Measurements from ENCODE around the gene CEP104. TPM values are rescaled to one million over a fixed set of nuclear protein-coding genes. Genes with fewer than 3 reads are reported as not detected.

The CEP104 gene
- total and polyA plus RNA-seq, 2 experiments from 2014 or later: 20.5 to 32.2 TPM

DNA sequence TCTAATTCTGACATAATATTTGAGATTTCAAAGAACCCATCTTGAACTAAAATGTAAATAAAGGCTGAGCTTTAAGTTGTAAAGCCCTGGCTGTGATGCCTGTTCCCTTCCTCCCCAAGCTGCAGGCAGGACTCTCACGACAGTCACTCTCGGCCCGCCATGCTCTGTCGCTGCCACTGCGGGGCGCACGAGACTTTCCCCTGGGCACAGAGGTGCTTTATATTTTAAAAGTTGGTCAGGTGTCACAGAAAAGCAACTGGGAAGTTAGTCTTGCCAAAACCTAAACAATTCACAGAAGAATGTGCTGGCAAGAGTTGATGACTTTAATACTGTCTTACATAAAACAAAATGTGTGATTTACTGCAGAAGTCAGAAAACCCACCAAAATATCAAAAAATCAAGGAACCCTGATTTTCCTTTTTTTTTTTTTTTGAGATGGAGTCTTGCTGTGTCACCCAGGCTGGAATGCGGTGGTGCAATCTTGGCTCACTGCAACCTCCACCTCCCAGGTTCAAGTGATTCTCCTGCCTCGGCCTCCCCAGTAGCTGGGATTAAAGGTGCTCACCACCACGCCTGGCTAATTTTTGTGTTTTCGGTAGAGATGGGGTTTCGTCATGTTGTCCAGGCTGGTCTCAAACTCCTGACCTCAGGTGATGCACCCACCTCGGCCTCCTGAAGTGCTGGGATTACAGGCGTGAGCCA lies 71.4 kb downstream of the CEP104 start:
- H3K27ac Mint-ChIP-seq: peak overlapping the region; percentile 24; the same call in 1 of the 2 replicates
- no peaks in the 10 kb centered on the region for H3K9me3 Mint-ChIP-seq
- H3K27me3 Mint-ChIP-seq (ENCODE audit: insufficient read depth, low read depth, poor library complexity): peaks cover 17% of the 10 kb centered on the region
- peak overlapping the region; percentile 66; the same call in 1 of the 2 replicates for H3K27ac ChIP-seq (ENCODE audit: low read depth)
- peaks cover 30% of the 10 kb centered on the region for H3K79me2 ChIP-seq (replicated peaks; ENCODE audit: insufficient read depth)
- H4K20me1 ChIP-seq (replicated peaks; ENCODE audit: insufficient read depth): peaks cover 13% of the 10 kb centered on the region
- no peaks in the 10 kb centered on the region for H3K9me2 ChIP-seq (ENCODE audit: insufficient read depth)
- H3F3A ChIP-seq (replicated peaks; ENCODE audit: low read depth): 0 out of 2 replicates have a peak, but pooled peaks cover 5% of the 10 kb centered on the region
- H3K4me3 ChIP-seq: no peak overlapping the region
- ATAC-seq (peak; percentile 79), DNase-seq (ENCODE audit: low spot score) (peak; percentile 82)
- no peak overlapping the region for H3K4me2 ChIP-seq
- peaks cover 18% of the 10 kb centered on the region for H3K4me1 Mint-ChIP-seq
- peaks cover 74% of the 10 kb centered on the region for H3K36me3 Mint-ChIP-seq (ENCODE audit: low read depth)
- TF ChIP-seq CREB1 (CRISPR knock-in tag; IDR thresholded peaks at IDR 0.05; ENCODE audit: low read depth) (no peak), CTCF (conservative IDR thresholded peaks at IDR 0.05; ENCODE audit: low read depth in 2 of 2) (peak; percentile 86 to 87)
- no peak overlapping the region for H2AFZ ChIP-seq
- no peaks in the 10 kb centered on the region for H3K27me3 ChIP-seq (ENCODE audit: insufficient read depth)
- peaks cover 6% of the 10 kb centered on the region; the same call in 1 of the 2 replicates for H3K4me1 ChIP-seq (ENCODE audit: insufficient read depth)
- no peak overlapping the region; the same call in 2 of the 3 replicates for H3K4me3 Mint-ChIP-seq
- peaks cover 30% of the 10 kb centered on the region for H3K36me3 ChIP-seq (ENCODE audit: insufficient read depth)

GRCh38 chr1:3785045-3785444 lies 72.0 kb downstream of the CEP104 start:
- no peak for DNase-seq (ENCODE audit: low spot score)
- TF ChIP-seq JUNB (IDR thresholded peaks at IDR 0.05; ENCODE audit: unreplicated experiment) (no peak), ZNF331 (CRISPR knock-in tag; IDR thresholded peaks at IDR 0.05; ENCODE audit: low read depth) (no peak), EZH2 (IDR thresholded peaks at IDR 0.05; ENCODE audit: low read depth, unreplicated experiment) (no peak), ETS1 (IDR thresholded peaks at IDR 0.05) (no peak), ZNF114 (CRISPR knock-in tag; IDR thresholded peaks at IDR 0.05) (no peak), CTCF (conservative IDR thresholded peaks at IDR 0.05; ENCODE audit: low read depth in 2 of 2) (no peak), STAT1 (IDR thresholded peaks at IDR 0.05; ENCODE audit: unreplicated experiment) (no peak), POLR2AphosphoS5 (IDR thresholded peaks at IDR 0.05; ENCODE audit: low read depth) (no peak), EZH2phosphoT487 (IDR thresholded peaks at IDR 0.05; ENCODE audit: unreplicated experiment) (no peak)
- TF ChIP-seq, protein P1, sequence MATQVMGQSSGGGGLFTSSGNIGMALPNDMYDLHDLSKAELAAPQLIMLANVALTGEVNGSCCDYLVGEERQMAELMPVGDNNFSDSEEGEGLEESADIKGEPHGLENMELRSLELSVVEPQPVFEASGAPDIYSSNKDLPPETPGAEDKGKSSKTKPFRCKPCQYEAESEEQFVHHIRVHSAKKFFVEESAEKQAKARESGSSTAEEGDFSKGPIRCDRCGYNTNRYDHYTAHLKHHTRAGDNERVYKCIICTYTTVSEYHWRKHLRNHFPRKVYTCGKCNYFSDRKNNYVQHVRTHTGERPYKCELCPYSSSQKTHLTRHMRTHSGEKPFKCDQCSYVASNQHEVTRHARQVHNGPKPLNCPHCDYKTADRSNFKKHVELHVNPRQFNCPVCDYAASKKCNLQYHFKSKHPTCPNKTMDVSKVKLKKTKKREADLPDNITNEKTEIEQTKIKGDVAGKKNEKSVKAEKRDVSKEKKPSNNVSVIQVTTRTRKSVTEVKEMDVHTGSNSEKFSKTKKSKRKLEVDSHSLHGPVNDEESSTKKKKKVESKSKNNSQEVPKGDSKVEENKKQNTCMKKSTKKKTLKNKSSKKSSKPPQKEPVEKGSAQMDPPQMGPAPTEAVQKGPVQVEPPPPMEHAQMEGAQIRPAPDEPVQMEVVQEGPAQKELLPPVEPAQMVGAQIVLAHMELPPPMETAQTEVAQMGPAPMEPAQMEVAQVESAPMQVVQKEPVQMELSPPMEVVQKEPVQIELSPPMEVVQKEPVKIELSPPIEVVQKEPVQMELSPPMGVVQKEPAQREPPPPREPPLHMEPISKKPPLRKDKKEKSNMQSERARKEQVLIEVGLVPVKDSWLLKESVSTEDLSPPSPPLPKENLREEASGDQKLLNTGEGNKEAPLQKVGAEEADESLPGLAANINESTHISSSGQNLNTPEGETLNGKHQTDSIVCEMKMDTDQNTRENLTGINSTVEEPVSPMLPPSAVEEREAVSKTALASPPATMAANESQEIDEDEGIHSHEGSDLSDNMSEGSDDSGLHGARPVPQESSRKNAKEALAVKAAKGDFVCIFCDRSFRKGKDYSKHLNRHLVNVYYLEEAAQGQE (IDR thresholded peaks at IDR 0.05; ENCODE audit: unreplicated experiment): no peak

More at GRCh38 chr1:3785045-3785444, 72.0 kb downstream of the CEP104 start:
- no peaks in the 10 kb centered on the region; the same call in 2 of the 3 replicates for H3K9me3 Mint-ChIP-seq
- peaks cover 17% of the 10 kb centered on the region for H3K27me3 Mint-ChIP-seq (ENCODE audit: insufficient read depth, low read depth, poor library complexity)
- Histone ChIP-seq H3K79me2 (replicated peaks; ENCODE audit: insufficient read depth) (peaks cover 24% of the 10 kb centered on the region), H3K4me2 (no peak overlapping the region), H3K4me1 (ENCODE audit: insufficient read depth) (peaks cover 6% of the 10 kb centered on the region; the same call in 1 of the 2 replicates), H3K4me3 (no peak overlapping the region), H3F3A (replicated peaks; ENCODE audit: low read depth) (0 out of 2 replicates have a peak, but pooled peaks cover 5% of the 10 kb centered on the region), H3K27ac (ENCODE audit: low read depth) (no peak overlapping the region), H3K36me3 (ENCODE audit: insufficient read depth) (peaks cover 34% of the 10 kb centered on the region), H4K20me1 (replicated peaks; ENCODE audit: insufficient read depth) (peaks cover 13% of the 10 kb centered on the region), H2AFZ (no peak overlapping the region), H3K9me2 (ENCODE audit: insufficient read depth) (no peaks in the 10 kb centered on the region), H3K27me3 (ENCODE audit: insufficient read depth) (no peaks in the 10 kb centered on the region)
- H3K4me3 Mint-ChIP-seq: no peak overlapping the region; the same call in 2 of the 3 replicates
- peaks cover 80% of the 10 kb centered on the region for H3K36me3 Mint-ChIP-seq (ENCODE audit: low read depth)
- H3K4me1 Mint-ChIP-seq: peaks cover 14% of the 10 kb centered on the region
- no peak for ATAC-seq
- H3K27ac Mint-ChIP-seq: peak overlapping the region; percentile 24; the same call in 1 of the 2 replicates

Data from GM23338 (cell line).